Daoy (cell line): Measurements from ENCODE around the gene KLHL12. TPM values are rescaled to one million over a fixed set of nuclear protein-coding genes. Genes with fewer than 3 reads are reported as not detected.

Experiments used
- total RNA-seq: library from RNA; depleted of rRNA; stranded (reverse); fragments of >200 nt; shearing (Covaris generic); gene quantifications from 2 replicates; pipeline ENCODE4 v1.2.3, GENCODE V29; 2014; rRNA removed

The KLHL12 gene
- total RNA-seq, 1 experiment from 2014 or later: 22.4 TPM

Other genes with a start within 250 kb of the KLHL12 start
- gene SYT2, start 216.8 kb downstream of the KLHL12 start, total RNA-seq: under 0.01 TPM in 1 of 2 replicates, not detected in the other
- gene KDM5B, start 118.8 kb downstream of the KLHL12 start, total RNA-seq: 42.7 and 44.4 TPM in 2 replicates
- gene PCAT6, start 116.3 kb downstream of the KLHL12 start, total RNA-seq: not detected in 2 replicates
- gene RABIF, start 38.1 kb downstream of the KLHL12 start, total RNA-seq: 5.8 and 5.9 TPM in 2 replicates
- gene ADIPOR1, start 31.1 kb upstream of the KLHL12 start, total RNA-seq: 86.9 and 114 TPM in 2 replicates
- 21.6 and 30.0 TPM in 2 replicates for gene CYB5R1, start 40.0 kb upstream of the KLHL12 start, total RNA-seq
- 94.8 and 121 TPM in 2 replicates for gene TMEM183A, start 80.1 kb upstream of the KLHL12 start, total RNA-seq
- 0.11 TPM in 1 of 2 replicates, not detected in the other for gene PPFIA4, start 99.3 kb upstream of the KLHL12 start, total RNA-seq
- gene MYOG, start 158.8 kb upstream of the KLHL12 start, total RNA-seq: not detected in 2 replicates
- 0.89 and 2.7 TPM in 2 replicates for gene ADORA1, start 200.5 kb upstream of the KLHL12 start, total RNA-seq
- gene MYBPH, start 248.6 kb upstream of the KLHL12 start, total RNA-seq: not detected in 2 replicates